Ascending aorta (tissue), 2 donors: ENCODE data around the gene HINFP. TPM values are rescaled to one million over a fixed set of nuclear protein-coding genes. Genes with fewer than 3 reads are reported as not detected.
"Not testable (repeated sequence)": the region's sequence is repeated elsewhere in the genome, so short reads cannot be mapped to it uniquely, and the experiment has no call there.

ENCODE experiments used
- DNase-seq, 2 donors: peaks; one replicate each; pipeline ENCODE4 v3.0.0-alpha.2; 2019; ENCODE audit warnings: low spot score in 2 of 2
- H3K27ac ChIP-seq, 2 donors: fragments of 200-600 bp; sonication (generic); one replicate each; pipeline ENCODE4 v1.5.1; 2016 to 2017; ENCODE audit warnings: mild to moderate bottlenecking in 1 of 2
- H3K27me3 ChIP-seq: fragments of 200-600 bp; sonication (generic); one replicate; pipeline ENCODE4 v1.5.1; 2017
- H3K36me3 ChIP-seq, 2 donors: fragments of 200-600 bp; sonication (generic); one replicate each; pipeline ENCODE4 v1.5.1; 2016
- H3K4me1 ChIP-seq, 2 donors: fragments of 200-600 bp; sonication (generic); one replicate each; pipeline ENCODE4 v1.5.1; 2016 to 2017; ENCODE audit warnings: mild to moderate bottlenecking in 1 of 2
- H3K4me3 ChIP-seq, 2 donors: fragments of 200-600 bp; sonication (generic); one replicate each; pipeline ENCODE4 v1.5.1; 2016 to 2017; ENCODE audit warnings: mild to moderate bottlenecking in 1 of 2
- H3K9me3 ChIP-seq, 2 donors: fragments of 200-600 bp; sonication (generic); one replicate each; pipeline ENCODE4 v1.5.1; 2016
- CTCF ChIP-seq, 3 experiments: fragments of 200-600 bp in 2 of 3; fragments of 450-650 bp in 1 of 3; sonication (generic) in 2 of 3; IDR thresholded peaks; one replicate each; pipeline ENCODE4 v1.5.1; 2016 to 2019; ENCODE audit warnings: antibody characterized with exemption in 3 of 3, mild to moderate bottlenecking in 1 of 3, moderate library complexity in 1 of 3
- intact Hi-C: fragments of 100-400 bp; cut with DNase I; formaldehyde crosslinking; loops from one replicate; pipeline ENCODE4 v1.15.1; 2023
- total RNA-seq: library from RNA; depleted of rRNA; stranded (reverse); fragments of >200 nt; gene quantifications from one replicate; pipeline ENCODE4 v1.1.0, GENCODE V29; 2016

HINFP gene
- total RNA-seq, 1 donor from 2014 or later, result 36.5 TPM

GRCh38 chr11:119134389-119134978, 13.1 kb downstream of the HINFP start:
- no peaks in the 10 kb centered on the region for H3K4me1 ChIP-seq
- peak in 2 of 3 experiments; percentile 23 to 37 for TF ChIP-seq CTCF (IDR thresholded peaks at IDR 0.05)
- H3K36me3 ChIP-seq, result peaks cover 50 to 53% of the 10 kb centered on the region in 2 donors
- H3K27me3 ChIP-seq, result no peaks in the 10 kb centered on the region
- no peak overlapping the region for H3K4me3 ChIP-seq
- no peak overlapping the region for H3K27ac ChIP-seq
- no peak for DNase-seq
- intact Hi-C loops, result no loop called here
- no peaks in the 10 kb centered on the region for H3K9me3 ChIP-seq

- H3K27ac ChIP-seq, H3K4me3 ChIP-seq, H3K4me1 ChIP-seq, H3K27me3 ChIP-seq, DNase-seq, intact Hi-C loops, H3K9me3 ChIP-seq: not testable (repeated sequence)
- H3K36me3 ChIP-seq, result peaks cover 7 to 10% of the 10 kb centered on the region in 2 donors
Observed at GRCh38 chr11:119139276-119139675, 17.9 kb downstream of the HINFP start.

GRCh38 chr11:119144825-119145486, 23.6 kb downstream of the HINFP start:
- TF ChIP-seq CTCF (IDR thresholded peaks at IDR 0.05), result peak; percentile 34 to 69 (median 67)
- peak in 1 of 2 donors; percentile 79 for DNase-seq
- H3K4me3 ChIP-seq, result no peak overlapping the region
- H3K4me1 ChIP-seq, result peaks cover 0 to 10% of the 10 kb centered on the region in 2 donors
- H3K9me3 ChIP-seq, result no peaks in the 10 kb centered on the region
- no peaks in the 10 kb centered on the region for H3K27me3 ChIP-seq
- no peaks in the 10 kb centered on the region for H3K36me3 ChIP-seq
- intact Hi-C loops, result loop anchor here (2.0 kb wide), 2 partner anchors 24 to 52 kb away; partner anchors contain the start of gene NLRX1
- no peak overlapping the region for H3K27ac ChIP-seq

- TF ChIP-seq CTCF (IDR thresholded peaks at IDR 0.05), result no peak
- intact Hi-C loops, result loop anchor here (2.0 kb wide), 2 partner anchors 23 to 51 kb away; partner anchors contain the start of gene NLRX1
- Histone ChIP-seq H3K4me1 (peaks cover 0 to 10% of the 10 kb centered on the region in 2 donors), H3K9me3 (no peaks in the 10 kb centered on the region), H3K4me3 (no peak overlapping the region), H3K27ac (no peak overlapping the region), H3K27me3 (no peaks in the 10 kb centered on the region), H3K36me3 (no peaks in the 10 kb centered on the region)
- DNase-seq, result no peak
Observed at GRCh38 chr11:119145551-119145950, 24.2 kb downstream of the HINFP start.

- TF ChIP-seq CTCF (IDR thresholded peaks at IDR 0.05), result no peak
- Histone ChIP-seq H3K9me3 (no peaks in the 10 kb centered on the region), H3K4me1 (peaks cover 0 to 10% of the 10 kb centered on the region in 2 donors), H3K27me3 (no peaks in the 10 kb centered on the region), H3K27ac (no peak overlapping the region), H3K36me3 (no peaks in the 10 kb centered on the region), H3K4me3 (no peak overlapping the region)
- DNase-seq, result no peak
- intact Hi-C loops, result no loop called here
Observed at GRCh38 chr11:119147604-119148333, 26.4 kb downstream of the HINFP start.

GRCh38 chr11:119148720-119149017, 27.3 kb downstream of the HINFP start:
- peak overlapping the region; percentile 78 for H3K4me3 ChIP-seq
- no peaks in the 10 kb centered on the region for H3K36me3 ChIP-seq
- H3K4me1 ChIP-seq, result peaks cover 0 to 10% of the 10 kb centered on the region in 2 donors
- DNase-seq, result no peak
- no peak for TF ChIP-seq CTCF (IDR thresholded peaks at IDR 0.05)
- intact Hi-C loops, result no loop called here
- no peaks in the 10 kb centered on the region for H3K9me3 ChIP-seq
- no peaks in the 10 kb centered on the region for H3K27me3 ChIP-seq
- H3K27ac ChIP-seq, result no peak overlapping the region
